ENCODE data around the gene TSPAN11. TPM values are rescaled to one million over a fixed set of nuclear protein-coding genes. Genes with fewer than 3 reads are reported as not detected.

TSPAN11 gene
- total and polyA plus RNA-seq, 2 experiments from 2014 or later = 5.2 to 9.6 TPM

DNA sequence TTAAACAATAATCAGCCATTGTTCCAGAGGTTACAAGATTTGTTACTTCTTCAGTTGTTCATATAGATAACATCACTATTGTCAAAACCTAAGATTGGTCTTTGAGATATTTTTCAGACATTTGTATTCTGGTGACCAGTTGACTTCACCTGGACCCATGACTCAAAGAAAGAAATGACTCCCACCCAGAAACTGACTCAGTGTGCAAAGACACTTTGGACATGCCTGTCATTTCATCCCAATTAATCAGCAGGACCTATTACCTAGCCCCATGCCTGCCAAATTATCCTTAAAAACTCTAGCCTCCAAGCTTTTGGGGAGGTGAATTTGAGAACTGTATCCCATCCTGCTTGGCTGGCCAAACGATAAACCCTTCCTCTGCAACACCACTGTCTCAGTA lies 27.7 kb upstream of the TSPAN11 start:
- Histone ChIP-seq H3K4me2 (no peak overlapping the region), H3K27ac (no peak overlapping the region), H3K36me3 (replicated peaks; ENCODE audit: insufficient read depth, low read depth) (no peaks in the 10 kb centered on the region), H3K27me3 (no peaks in the 10 kb centered on the region), H2AFZ (no peak overlapping the region), H3K79me2 (no peaks in the 10 kb centered on the region), H3K4me1 (ENCODE audit: insufficient read depth) (peaks cover 4% of the 10 kb centered on the region), H3K9me3 (ENCODE audit: low read depth) (no peaks in the 10 kb centered on the region), H3K4me3 (no peak overlapping the region), H4K20me1 (ENCODE audit: insufficient read depth, poor library complexity, severe bottlenecking) (no peaks in the 10 kb centered on the region), H3K9me2 (replicated peaks; ENCODE audit: insufficient read depth) (no peaks in the 10 kb centered on the region)
- WGBS (ENCODE audit: low lambda C conversion rate, missing lambda C conversion rate) = 94% methylated on average over 1 of the region's 1 CpG
- no peak for DNase-seq (ENCODE audit: low spot score)
- TF ChIP-seq EZH2phosphoT487 (IDR thresholded peaks at IDR 0.05; ENCODE audit: low read depth, severe bottlenecking, unreplicated experiment) (no peak), EZH2 (IDR thresholded peaks at IDR 0.05; ENCODE audit: borderline replicate concordance) (no peak)
- TF ChIP-seq, protein P1, sequence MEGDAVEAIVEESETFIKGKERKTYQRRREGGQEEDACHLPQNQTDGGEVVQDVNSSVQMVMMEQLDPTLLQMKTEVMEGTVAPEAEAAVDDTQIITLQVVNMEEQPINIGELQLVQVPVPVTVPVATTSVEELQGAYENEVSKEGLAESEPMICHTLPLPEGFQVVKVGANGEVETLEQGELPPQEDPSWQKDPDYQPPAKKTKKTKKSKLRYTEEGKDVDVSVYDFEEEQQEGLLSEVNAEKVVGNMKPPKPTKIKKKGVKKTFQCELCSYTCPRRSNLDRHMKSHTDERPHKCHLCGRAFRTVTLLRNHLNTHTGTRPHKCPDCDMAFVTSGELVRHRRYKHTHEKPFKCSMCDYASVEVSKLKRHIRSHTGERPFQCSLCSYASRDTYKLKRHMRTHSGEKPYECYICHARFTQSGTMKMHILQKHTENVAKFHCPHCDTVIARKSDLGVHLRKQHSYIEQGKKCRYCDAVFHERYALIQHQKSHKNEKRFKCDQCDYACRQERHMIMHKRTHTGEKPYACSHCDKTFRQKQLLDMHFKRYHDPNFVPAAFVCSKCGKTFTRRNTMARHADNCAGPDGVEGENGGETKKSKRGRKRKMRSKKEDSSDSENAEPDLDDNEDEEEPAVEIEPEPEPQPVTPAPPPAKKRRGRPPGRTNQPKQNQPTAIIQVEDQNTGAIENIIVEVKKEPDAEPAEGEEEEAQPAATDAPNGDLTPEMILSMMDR (IDR thresholded peaks at IDR 0.05; ENCODE audit: poor library complexity) = no peak

DNA sequence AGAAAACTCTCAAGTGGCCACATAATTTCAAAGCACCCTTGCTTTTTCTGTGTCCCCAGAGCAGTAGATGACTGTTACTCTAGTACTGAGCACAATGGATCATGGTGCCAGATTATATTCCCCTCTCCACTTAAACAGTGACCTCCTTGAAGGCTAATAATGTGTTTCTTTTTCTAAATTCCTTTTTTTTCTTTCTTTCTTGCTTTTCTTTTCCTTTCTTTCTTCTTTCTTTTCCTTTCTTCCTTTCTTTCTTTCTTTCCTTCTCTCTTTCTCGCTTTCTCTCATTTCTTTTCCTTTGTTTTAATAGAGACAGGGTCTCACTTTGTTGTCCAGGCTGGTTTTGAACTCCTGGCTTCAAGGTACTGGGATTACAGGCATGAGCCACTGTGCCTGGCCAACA lies 26.2 kb upstream of the TSPAN11 start:
- Histone ChIP-seq H3K9me3 (ENCODE audit: low read depth) (no peaks in the 10 kb centered on the region), H3K27ac (no peak overlapping the region), H3K79me2 (no peaks in the 10 kb centered on the region), H3K4me1 (ENCODE audit: insufficient read depth) (peaks cover 4% of the 10 kb centered on the region), H2AFZ (no peak overlapping the region), H3K4me2 (no peak overlapping the region), H3K4me3 (no peak overlapping the region), H3K27me3 (no peaks in the 10 kb centered on the region), H4K20me1 (ENCODE audit: insufficient read depth, poor library complexity, severe bottlenecking) (no peaks in the 10 kb centered on the region), H3K9me2 (replicated peaks; ENCODE audit: insufficient read depth) (no peaks in the 10 kb centered on the region), H3K36me3 (replicated peaks; ENCODE audit: insufficient read depth, low read depth) (no peaks in the 10 kb centered on the region)
- WGBS (ENCODE audit: low lambda C conversion rate, missing lambda C conversion rate) = 88% methylated on average over 1 of the region's 1 CpG
- TF ChIP-seq EZH2 (IDR thresholded peaks at IDR 0.05; ENCODE audit: borderline replicate concordance) = no peak
- no peak for DNase-seq (ENCODE audit: low spot score)

DNA sequence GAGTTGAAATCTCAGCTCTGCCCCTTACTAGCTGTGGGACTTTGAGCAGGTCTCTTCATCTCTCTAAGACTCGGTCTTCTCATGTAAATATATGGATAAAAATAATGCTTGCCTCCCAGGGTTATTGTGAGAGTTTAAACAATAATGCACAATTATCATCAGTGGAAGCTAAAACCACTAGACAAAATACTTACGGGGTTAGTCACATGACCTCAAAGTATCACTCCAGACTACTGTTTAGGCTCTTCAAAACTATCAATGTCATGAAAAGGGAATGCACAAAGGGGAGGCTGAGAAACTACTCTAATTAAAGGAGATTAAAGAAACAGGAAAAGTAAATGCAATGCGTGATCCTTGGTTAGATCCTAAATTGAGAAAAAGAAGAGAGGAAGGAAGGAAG lies 24.5 kb upstream of the TSPAN11 start:
- Histone ChIP-seq H3K9me3 (ENCODE audit: low read depth) (no peaks in the 10 kb centered on the region), H3K9me2 (replicated peaks; ENCODE audit: insufficient read depth) (no peaks in the 10 kb centered on the region), H3K36me3 (replicated peaks; ENCODE audit: insufficient read depth, low read depth) (no peaks in the 10 kb centered on the region), H3K79me2 (no peaks in the 10 kb centered on the region), H3K4me3 (no peak overlapping the region), H3K4me1 (ENCODE audit: insufficient read depth) (no peaks in the 10 kb centered on the region), H3K27me3 (no peaks in the 10 kb centered on the region), H4K20me1 (ENCODE audit: insufficient read depth, poor library complexity, severe bottlenecking) (no peaks in the 10 kb centered on the region), H3K27ac (no peak overlapping the region), H3K4me2 (no peak overlapping the region), H2AFZ (no peak overlapping the region)
- TF ChIP-seq EZH2phosphoT487 (IDR thresholded peaks at IDR 0.05; ENCODE audit: low read depth, severe bottlenecking, unreplicated experiment) (no peak), EZH2 (IDR thresholded peaks at IDR 0.05; ENCODE audit: borderline replicate concordance) (no peak)
- TF ChIP-seq, protein P1 (IDR thresholded peaks at IDR 0.05; ENCODE audit: poor library complexity) = no peak
- WGBS (ENCODE audit: low lambda C conversion rate, missing lambda C conversion rate) = 73% methylated on average over 3 of the region's 3 CpGs
- no peak for DNase-seq (ENCODE audit: low spot score)

DNA sequence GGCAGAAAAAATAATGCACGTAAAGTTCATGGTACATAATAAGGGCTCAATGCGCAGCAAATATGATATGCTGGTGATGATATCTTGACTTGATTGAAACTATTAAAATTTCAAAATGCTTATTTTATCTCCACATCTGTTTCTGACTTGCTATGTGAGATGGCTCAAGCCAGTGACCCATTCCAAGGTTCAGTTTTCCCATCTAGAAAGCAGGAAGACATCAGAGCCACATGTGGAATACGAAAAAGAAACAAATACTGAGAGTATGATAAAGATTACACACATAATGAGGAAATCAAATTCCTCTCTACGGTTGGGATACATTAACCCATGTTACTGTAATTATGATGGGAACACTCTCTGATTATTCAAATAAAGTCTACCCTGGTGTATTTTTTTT lies 24.0 kb upstream of the TSPAN11 start:
- TF ChIP-seq, protein P1 (IDR thresholded peaks at IDR 0.05; ENCODE audit: poor library complexity) = no peak
- TF ChIP-seq EZH2phosphoT487 (IDR thresholded peaks at IDR 0.05; ENCODE audit: low read depth, severe bottlenecking, unreplicated experiment) (no peak), EZH2 (IDR thresholded peaks at IDR 0.05; ENCODE audit: borderline replicate concordance) (no peak)
- Histone ChIP-seq H3K36me3 (replicated peaks; ENCODE audit: insufficient read depth, low read depth) (no peaks in the 10 kb centered on the region), H3K4me2 (no peak overlapping the region), H3K27ac (no peak overlapping the region), H4K20me1 (ENCODE audit: insufficient read depth, poor library complexity, severe bottlenecking) (no peaks in the 10 kb centered on the region), H2AFZ (no peak overlapping the region), H3K79me2 (no peaks in the 10 kb centered on the region), H3K27me3 (no peaks in the 10 kb centered on the region), H3K9me2 (replicated peaks; ENCODE audit: insufficient read depth) (no peaks in the 10 kb centered on the region), H3K4me3 (no peak overlapping the region), H3K4me1 (ENCODE audit: insufficient read depth) (no peaks in the 10 kb centered on the region), H3K9me3 (ENCODE audit: low read depth) (no peaks in the 10 kb centered on the region)
- 66% methylated on average over 4 of the region's 4 CpGs for WGBS (ENCODE audit: low lambda C conversion rate, missing lambda C conversion rate)
- DNase-seq (ENCODE audit: low spot score) = no peak

Data from hepatocyte (in vitro differentiated cells).